Measurements from ENCODE around the gene MBD5.

- no peak for TF ChIP-seq CTCF (IDR thresholded peaks at IDR 0.05)
- TF ChIP-seq POLR2A (IDR thresholded peaks at IDR 0.05), result peak in 1 of 2 donors; percentile 9
These were observed at the start of gene MBD5 for GRCh38 chr2:148021059-148021861.
